Measurements from ENCODE around the gene ZNF521.

Gene ZNF521

GRCh38 chr18:25223211-25223610 is 128.8 kb downstream of the ZNF521 start:
- no peak for DNase-seq

- no peak for DNase-seq
Measured at GRCh38 chr18:25222648-25223047, 129.3 kb downstream of the ZNF521 start.

GRCh38 chr18:25210622-25211021 is 141.3 kb downstream of the ZNF521 start:
- DNase-seq: no peak

GRCh38 chr18:25192065-25192464 is 159.9 kb downstream of the ZNF521 start:
- DNase-seq: no peak

- no peak for DNase-seq
Measured at GRCh38 chr18:25190472-25190871, 161.5 kb downstream of the ZNF521 start.

GRCh38 chr18:25189391-25190185 is 162.4 kb downstream of the ZNF521 start:
- DNase-seq: no peak

- no peak for DNase-seq
Measured at GRCh38 chr18:25187521-25188192, 164.3 kb downstream of the ZNF521 start.

GRCh38 chr18:25186871-25187270 is 165.1 kb downstream of the ZNF521 start:
- no peak for DNase-seq

- DNase-seq: no peak
Measured at GRCh38 chr18:25181993-25182392, 170.0 kb downstream of the ZNF521 start.

- DNase-seq: no peak
Measured at GRCh38 chr18:25181581-25181980, 170.4 kb downstream of the ZNF521 start.

- no peak for DNase-seq
Measured at GRCh38 chr18:25180973-25181548, 170.9 kb downstream of the ZNF521 start.

- DNase-seq: no peak
Measured at GRCh38 chr18:25177631-25178030, 174.3 kb downstream of the ZNF521 start.

GRCh38 chr18:25176518-25177042 is 175.4 kb downstream of the ZNF521 start:
- no peak for DNase-seq

GRCh38 chr18:25175558-25176517 is 176.1 kb downstream of the ZNF521 start:
- DNase-seq: no peak

GRCh38 chr18:25174324-25174723 is 177.6 kb downstream of the ZNF521 start:
- no peak for DNase-seq

GRCh38 chr18:25171334-25171733 is 180.6 kb downstream of the ZNF521 start:
- DNase-seq: no peak

GRCh38 chr18:25170402-25170801 is 181.6 kb downstream of the ZNF521 start:
- no peak for DNase-seq

GRCh38 chr18:25169701-25170100 is 182.3 kb downstream of the ZNF521 start:
- DNase-seq: no peak

- no peak for DNase-seq
Measured at GRCh38 chr18:25167612-25168410, 184.2 kb downstream of the ZNF521 start.

GRCh38 chr18:25166113-25166512 is 185.9 kb downstream of the ZNF521 start:
- DNase-seq: no peak
